ENCODE results near the gene SETD1A. TPM values are rescaled to one million over a fixed set of nuclear protein-coding genes. Genes with fewer than 3 reads are reported as not detected.
A peak's percentile ranks its signal among the peaks of the same experiment; 100 is the strongest.
"Not testable (repeated sequence)": the region's sequence is repeated elsewhere in the genome, so short reads cannot be mapped to it uniquely, and the experiment has no call there.

SETD1A gene
- total RNA-seq, 1 donor from 2014 or later = 8.3 TPM

DNA sequence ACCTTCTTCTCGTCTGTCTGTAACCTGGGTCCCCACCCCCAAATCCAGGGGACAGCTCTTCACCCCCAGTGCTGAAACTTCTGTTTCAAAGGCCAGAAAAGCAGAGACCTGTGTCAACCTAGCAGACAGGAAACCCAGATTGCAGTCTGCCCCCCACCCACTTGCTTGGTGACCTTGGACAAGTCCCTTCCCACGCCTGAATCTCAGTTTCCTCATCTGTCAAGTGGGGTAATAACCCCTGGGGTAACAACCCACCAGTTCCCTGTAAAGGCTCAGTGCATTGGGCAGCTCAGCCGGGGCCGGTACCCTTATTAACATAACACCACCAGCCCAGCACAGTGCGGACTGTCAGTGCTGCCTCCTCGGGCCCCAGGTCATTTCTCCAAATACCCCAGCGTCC is 51.6 kb downstream of the SETD1A start:
- DNase-seq (ENCODE audit: low spot score in 2 of 2) = no peak
- H3K36me3 ChIP-seq = no peaks in the 10 kb centered on the region
- intact Hi-C loops (cut with DNase I) = no loop called here
- no peak overlapping the region for H3K4me3 ChIP-seq
- H3K9me3 ChIP-seq = no peaks in the 10 kb centered on the region
- TF ChIP-seq, protein P1, sequence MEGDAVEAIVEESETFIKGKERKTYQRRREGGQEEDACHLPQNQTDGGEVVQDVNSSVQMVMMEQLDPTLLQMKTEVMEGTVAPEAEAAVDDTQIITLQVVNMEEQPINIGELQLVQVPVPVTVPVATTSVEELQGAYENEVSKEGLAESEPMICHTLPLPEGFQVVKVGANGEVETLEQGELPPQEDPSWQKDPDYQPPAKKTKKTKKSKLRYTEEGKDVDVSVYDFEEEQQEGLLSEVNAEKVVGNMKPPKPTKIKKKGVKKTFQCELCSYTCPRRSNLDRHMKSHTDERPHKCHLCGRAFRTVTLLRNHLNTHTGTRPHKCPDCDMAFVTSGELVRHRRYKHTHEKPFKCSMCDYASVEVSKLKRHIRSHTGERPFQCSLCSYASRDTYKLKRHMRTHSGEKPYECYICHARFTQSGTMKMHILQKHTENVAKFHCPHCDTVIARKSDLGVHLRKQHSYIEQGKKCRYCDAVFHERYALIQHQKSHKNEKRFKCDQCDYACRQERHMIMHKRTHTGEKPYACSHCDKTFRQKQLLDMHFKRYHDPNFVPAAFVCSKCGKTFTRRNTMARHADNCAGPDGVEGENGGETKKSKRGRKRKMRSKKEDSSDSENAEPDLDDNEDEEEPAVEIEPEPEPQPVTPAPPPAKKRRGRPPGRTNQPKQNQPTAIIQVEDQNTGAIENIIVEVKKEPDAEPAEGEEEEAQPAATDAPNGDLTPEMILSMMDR (IDR thresholded peaks at IDR 0.05) = no peak
- peaks cover 5% of the 10 kb centered on the region for H3K27me3 ChIP-seq
- H3K27ac ChIP-seq = no peak overlapping the region
- no peaks in the 10 kb centered on the region for H3K4me1 ChIP-seq

DNA sequence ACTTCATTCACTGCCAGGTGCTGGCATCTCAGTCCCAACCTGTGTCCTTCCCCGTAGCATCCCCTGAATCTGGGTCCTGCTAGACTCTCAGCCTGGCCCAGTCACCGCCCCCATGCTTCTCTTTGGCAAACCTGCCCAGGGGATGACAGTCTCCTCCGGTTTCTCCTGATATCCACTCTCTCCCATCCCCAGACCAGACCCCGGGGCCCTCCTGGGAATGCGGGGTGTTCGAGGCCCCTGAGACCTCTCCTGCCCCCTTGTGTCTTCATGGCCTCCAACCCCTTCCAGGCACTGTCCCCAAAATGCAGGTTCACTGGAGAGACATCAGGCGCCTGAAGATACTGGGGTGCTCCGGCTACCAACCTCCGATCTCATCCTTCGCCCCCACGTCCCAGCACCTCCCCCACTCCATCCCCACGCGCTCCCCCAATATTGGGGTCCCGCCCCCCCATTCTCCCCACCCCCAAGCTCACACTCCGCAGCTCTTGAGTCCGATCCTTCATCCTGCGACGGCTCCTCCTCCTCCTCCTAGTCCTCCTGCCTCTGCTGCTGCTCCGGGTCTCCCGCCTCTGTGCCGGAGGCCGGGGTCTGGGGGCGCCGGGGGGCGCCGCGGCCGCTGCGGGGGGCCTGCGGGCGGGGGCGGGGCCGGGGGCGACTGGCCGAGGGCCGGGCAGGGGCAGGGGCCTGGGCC is 52.5 kb downstream of the SETD1A start:
- H3K27me3 ChIP-seq = peaks cover 5% of the 10 kb centered on the region
- no peak overlapping the region for H3K4me3 ChIP-seq
- intact Hi-C loops (cut with DNase I) = no loop called here
- TF ChIP-seq, protein P1 (IDR thresholded peaks at IDR 0.05) = no peak
- H3K9me3 ChIP-seq = no peaks in the 10 kb centered on the region
- no peaks in the 10 kb centered on the region for H3K4me1 ChIP-seq
- no peak for DNase-seq (ENCODE audit: low spot score in 2 of 2)
- no peak overlapping the region for H3K27ac ChIP-seq
- H3K36me3 ChIP-seq = no peaks in the 10 kb centered on the region

DNA sequence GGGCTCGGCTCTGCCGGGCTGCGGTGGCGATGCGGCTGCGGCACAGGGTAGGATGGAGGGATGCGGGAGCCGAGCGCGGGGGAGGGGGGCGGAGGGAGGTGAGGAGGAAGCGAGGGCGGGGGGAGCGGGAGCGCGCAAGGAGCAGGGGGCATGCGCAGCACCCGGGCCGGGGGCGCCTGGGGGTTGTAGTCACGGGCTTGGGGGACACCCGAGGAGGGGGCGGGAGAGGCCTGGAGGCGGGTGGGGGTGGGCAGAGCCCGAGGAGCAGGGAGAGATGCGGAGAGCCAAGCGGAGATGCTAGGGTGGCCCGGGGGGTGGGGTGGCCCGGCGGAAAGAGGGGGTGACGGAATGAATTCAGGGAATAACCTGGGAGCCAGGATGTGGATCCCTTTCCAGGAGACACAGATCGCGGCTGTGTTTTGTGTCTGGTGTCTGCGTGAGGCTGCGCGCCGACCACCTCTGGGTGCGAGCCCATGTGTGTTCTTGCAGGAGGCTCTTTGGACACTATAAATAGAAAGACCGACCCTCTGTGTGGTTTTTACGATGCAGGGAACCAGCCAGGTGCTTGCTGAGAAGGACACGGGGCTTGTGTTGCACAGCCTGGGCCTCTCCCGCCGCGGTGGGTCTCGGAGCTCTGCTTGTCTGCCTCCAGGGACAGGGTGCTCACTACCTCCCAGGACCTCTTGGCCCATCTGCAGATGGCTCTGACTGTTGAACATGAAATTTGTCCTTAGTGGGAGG is 53.2 kb downstream of the SETD1A start, which contains the start of gene STX1B:
STX1B (minus strand) TSS at position 54 of the 741 bp plus-strand sequence. CDS start 242 bp downstream, outside the sequence.
- TF ChIP-seq, protein P1 (IDR thresholded peaks at IDR 0.05) = no peak
- H3K27me3 ChIP-seq = peaks cover 5% of the 10 kb centered on the region
- no peak for DNase-seq (ENCODE audit: low spot score in 2 of 2)
- peak within 1 kb of the TSS in 1 of 2 donors; percentile 30 for H3K4me3 ChIP-seq
- no peak within 1 kb of the TSS for H3K27ac ChIP-seq
- intact Hi-C loops (cut with DNase I) = no loop called here
- no peaks in the 10 kb centered on the region for H3K9me3 ChIP-seq
- no peaks in the 10 kb centered on the region for H3K36me3 ChIP-seq
- H3K4me1 ChIP-seq = no peaks in the 10 kb centered on the region

DNA sequence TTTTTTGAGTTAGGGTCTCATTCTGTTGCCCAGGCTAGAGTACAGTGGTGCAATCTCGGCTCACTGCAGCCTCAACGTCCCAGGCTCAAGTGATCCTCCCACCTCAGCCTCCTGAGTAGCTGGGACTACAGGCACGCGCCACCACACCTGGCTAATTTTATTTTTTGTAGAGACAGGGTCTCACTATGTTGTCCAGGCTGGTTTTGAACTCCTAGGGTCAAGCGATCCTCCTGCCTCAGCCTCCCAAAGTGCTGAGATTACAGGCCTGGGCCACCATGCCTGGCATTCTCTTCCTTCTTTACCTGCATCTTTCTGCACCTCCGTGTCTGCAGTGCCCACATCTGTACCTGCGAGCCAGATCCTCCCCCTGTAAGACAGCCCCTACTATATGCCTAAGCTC is 54.3 kb downstream of the SETD1A start:
- H3K4me3 ChIP-seq; H3K9me3 ChIP-seq; H3K27me3 ChIP-seq; H3K27ac ChIP-seq; H3K4me1 ChIP-seq; intact Hi-C loops (cut with DNase I); H3K36me3 ChIP-seq; DNase-seq (ENCODE audit: low spot score in 2 of 2): not testable (repeated sequence)

DNA sequence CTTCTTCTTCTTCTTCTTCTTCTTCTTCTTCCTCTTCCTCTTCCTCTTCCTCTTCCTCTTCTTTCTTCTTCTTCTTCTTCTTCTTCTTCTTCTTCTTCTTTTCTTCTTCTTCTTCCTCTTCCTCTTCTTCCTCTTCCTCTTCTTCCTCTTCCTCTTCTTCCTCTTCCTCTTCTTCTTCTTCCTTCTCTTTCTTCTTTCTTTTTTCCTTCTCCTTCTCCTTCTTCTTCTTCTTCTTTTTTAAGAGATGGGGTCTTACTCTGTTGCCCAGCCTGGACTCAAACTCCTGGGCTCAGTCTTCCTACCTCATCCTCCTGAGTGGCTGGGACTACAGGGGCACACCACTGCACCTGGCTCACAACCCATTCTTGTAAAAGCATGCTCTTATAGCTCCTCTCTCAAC is 55.7 kb downstream of the SETD1A start:
- intact Hi-C loops (cut with DNase I); H3K4me1 ChIP-seq; H3K9me3 ChIP-seq; H3K36me3 ChIP-seq; H3K4me3 ChIP-seq; H3K27me3 ChIP-seq; H3K27ac ChIP-seq; DNase-seq (ENCODE audit: low spot score in 2 of 2): not testable (repeated sequence)

DNA sequence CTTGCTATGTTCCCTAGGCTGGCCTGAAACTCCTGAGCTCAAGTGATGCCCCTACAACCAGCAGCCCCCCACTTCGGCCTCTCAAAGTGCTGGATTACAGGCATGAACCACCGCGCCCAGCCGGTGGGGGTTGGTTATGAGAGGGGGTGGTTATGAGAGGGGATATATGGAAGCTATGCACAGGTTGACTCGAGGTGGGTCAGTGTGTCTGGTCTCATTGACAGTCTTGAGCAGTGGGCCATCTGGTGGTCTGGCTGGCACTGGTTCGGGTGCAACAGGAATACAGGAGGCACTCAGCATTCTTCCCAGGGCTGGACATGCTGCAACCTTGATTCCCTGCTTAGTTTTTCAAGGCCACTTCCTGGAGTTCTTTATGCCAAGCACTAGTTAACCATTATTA is 58.5 kb downstream of the SETD1A start:
- H3K27me3 ChIP-seq = no peaks in the 10 kb centered on the region
- no peaks in the 10 kb centered on the region for H3K9me3 ChIP-seq
- no peak for DNase-seq (ENCODE audit: low spot score in 2 of 2)
- no peak overlapping the region for H3K27ac ChIP-seq
- no peaks in the 10 kb centered on the region for H3K4me1 ChIP-seq
- intact Hi-C loops (cut with DNase I) = no loop called here
- H3K4me3 ChIP-seq = no peak overlapping the region
- TF ChIP-seq, protein P1 (IDR thresholded peaks at IDR 0.05) = no peak
- no peaks in the 10 kb centered on the region for H3K36me3 ChIP-seq

DNA sequence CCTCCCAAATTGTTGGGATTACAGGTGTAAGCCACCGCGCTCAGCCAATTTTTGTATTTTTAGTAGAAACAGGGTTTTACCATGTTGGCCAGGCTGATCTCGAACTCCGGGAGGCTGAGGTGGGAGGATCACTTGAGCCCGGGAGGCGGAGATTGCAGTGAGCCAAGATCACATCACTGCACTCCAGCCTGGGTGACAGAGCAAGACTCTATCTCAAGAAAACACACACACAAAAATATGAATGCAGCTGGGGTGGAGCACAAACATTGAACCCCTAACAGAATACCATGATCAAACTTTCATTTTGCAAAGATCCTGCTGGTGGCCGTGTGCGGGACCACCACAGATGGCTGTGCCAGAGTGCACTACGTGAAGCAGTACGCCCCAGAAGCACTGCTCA is 60.2 kb downstream of the SETD1A start:
- H3K27me3 ChIP-seq; H3K27ac ChIP-seq; intact Hi-C loops (cut with DNase I); H3K4me3 ChIP-seq; H3K36me3 ChIP-seq; H3K4me1 ChIP-seq; DNase-seq (ENCODE audit: low spot score in 2 of 2); H3K9me3 ChIP-seq: not testable (repeated sequence)
